Measurements from ENCODE around the gene YIPF3.

DNA sequence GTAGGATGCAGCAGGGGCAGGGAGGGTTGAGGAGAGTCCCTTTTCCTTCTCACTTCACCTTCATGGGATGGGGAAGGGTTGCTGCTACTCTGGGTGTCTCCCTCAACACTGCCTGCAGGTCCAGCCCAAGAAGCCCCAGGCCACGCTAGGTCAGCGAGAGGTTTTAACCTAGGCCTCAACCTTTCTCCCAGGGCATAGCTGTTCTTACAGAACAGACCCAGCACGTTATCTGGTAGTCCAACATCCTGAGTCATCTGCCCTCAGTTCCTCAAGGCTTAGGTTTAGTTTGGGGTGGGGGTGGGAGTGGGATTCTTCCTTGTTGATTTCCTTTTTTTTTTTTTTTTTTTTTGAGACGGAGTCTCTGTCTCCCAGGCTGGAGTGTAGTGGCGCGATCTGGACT lies 22.4 kb downstream of the YIPF3 start:
- TF ChIP-seq, protein P1, sequence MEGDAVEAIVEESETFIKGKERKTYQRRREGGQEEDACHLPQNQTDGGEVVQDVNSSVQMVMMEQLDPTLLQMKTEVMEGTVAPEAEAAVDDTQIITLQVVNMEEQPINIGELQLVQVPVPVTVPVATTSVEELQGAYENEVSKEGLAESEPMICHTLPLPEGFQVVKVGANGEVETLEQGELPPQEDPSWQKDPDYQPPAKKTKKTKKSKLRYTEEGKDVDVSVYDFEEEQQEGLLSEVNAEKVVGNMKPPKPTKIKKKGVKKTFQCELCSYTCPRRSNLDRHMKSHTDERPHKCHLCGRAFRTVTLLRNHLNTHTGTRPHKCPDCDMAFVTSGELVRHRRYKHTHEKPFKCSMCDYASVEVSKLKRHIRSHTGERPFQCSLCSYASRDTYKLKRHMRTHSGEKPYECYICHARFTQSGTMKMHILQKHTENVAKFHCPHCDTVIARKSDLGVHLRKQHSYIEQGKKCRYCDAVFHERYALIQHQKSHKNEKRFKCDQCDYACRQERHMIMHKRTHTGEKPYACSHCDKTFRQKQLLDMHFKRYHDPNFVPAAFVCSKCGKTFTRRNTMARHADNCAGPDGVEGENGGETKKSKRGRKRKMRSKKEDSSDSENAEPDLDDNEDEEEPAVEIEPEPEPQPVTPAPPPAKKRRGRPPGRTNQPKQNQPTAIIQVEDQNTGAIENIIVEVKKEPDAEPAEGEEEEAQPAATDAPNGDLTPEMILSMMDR (conservative IDR thresholded peaks at IDR 0.05; ENCODE audit: low read length), result no peak
- TF ChIP-seq EZH2phosphoT487 (IDR thresholded peaks at IDR 0.05; ENCODE audit: borderline replicate concordance, low read depth, low read length), result no peak

All from OCI-LY7 (cell line).